Measurements from ENCODE around the gene FOSL1. TPM values are rescaled to one million over a fixed set of nuclear protein-coding genes. Genes with fewer than 3 reads are reported as not detected.
A peak's percentile ranks its signal among the peaks of the same experiment; 100 is the strongest.

The FOSL1 gene
- total RNA-seq, 1 experiment from 2014 or later, result 58.8 TPM

DNA sequence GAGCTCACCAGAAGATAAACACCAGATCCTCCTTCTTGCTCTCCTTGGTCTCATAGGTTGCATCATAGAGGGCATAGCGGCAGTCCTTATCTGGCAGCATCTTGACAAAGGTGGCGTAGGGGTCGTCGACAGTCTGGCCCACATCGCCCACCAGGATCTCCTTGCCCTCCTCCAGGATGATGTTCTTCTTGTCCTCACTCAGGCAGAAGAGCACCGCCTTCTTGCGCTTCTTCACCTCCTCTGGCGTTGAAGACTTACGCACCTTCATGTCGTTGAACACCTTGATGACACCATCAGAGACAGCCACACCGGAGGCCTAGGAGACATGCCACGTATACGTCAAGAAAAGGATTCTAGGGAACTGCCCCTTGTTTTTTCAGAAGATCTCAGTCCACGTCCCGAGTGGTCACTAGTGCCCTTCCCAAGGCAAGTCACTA is 44.2 kb downstream of the FOSL1 start:
- peak in 1 of 2 experiments; percentile 31 for DNase-seq
- Histone ChIP-seq H3K27me3 (ENCODE audit: insufficient read depth, low read depth) (no peaks in the 10 kb centered on the region), H3K79me2 (ENCODE audit: low read depth) (peaks cover 47% of the 10 kb centered on the region), H3K9me3 (ENCODE audit: insufficient read depth, low read depth) (no peaks in the 10 kb centered on the region), H3K4me2 (peak overlapping the region; percentile 91), H3K9me2 (ENCODE audit: insufficient read depth) (no peaks in the 10 kb centered on the region), H4K20me1 (ENCODE audit: insufficient read depth) (peaks cover 46% of the 10 kb centered on the region), H3K4me1 (replicated peaks; ENCODE audit: insufficient read depth) (peaks cover 13% of the 10 kb centered on the region), H3K4me3 (peak overlapping the region; percentile 96), H3K27ac (no peak overlapping the region), H3K36me3 (ENCODE audit: low read depth) (peaks cover 30% of the 10 kb centered on the region), H2AFZ (no peak overlapping the region), H3F3A (ENCODE audit: insufficient read depth, low read depth) (peaks cover 74% of the 10 kb centered on the region)
- POLR2A ChIA-PET (ENCODE audit: unreplicated experiment), result interaction anchor here (1.0 kb wide), 1 partner anchor 193 kb away, joined by 4 read pairs; the partner anchor contains the start of gene RELA
- TF ChIP-seq CTCF (conservative IDR thresholded peaks at IDR 0.05), result no peak
- TF ChIP-seq EZH2 (IDR thresholded peaks at IDR 0.05; ENCODE audit: low read depth), result no peak
- CTCF ChIA-PET, result no interaction called here
- intact Hi-C loops (cut with micrococcal nuclease; ENCODE audit: unreplicated experiment), result no loop called here
- TSS peak; percentile 31 for BruUV-seq (replicated peaks)

- no peak for TF ChIP-seq CTCF (conservative IDR thresholded peaks at IDR 0.05)
- Histone ChIP-seq H2AFZ (no peak overlapping the region), H4K20me1 (ENCODE audit: insufficient read depth) (peaks cover 46% of the 10 kb centered on the region), H3K4me2 (peak overlapping the region; percentile 91; the same call in 1 of the 2 replicates), H3K79me2 (ENCODE audit: low read depth) (peaks cover 46% of the 10 kb centered on the region), H3K27ac (no peak overlapping the region), H3K36me3 (ENCODE audit: low read depth) (peaks cover 30% of the 10 kb centered on the region), H3F3A (ENCODE audit: insufficient read depth, low read depth) (peaks cover 67% of the 10 kb centered on the region), H3K4me3 (no peak overlapping the region; the same call in 1 of the 2 replicates), H3K4me1 (replicated peaks; ENCODE audit: insufficient read depth) (peaks cover 13% of the 10 kb centered on the region), H3K27me3 (ENCODE audit: insufficient read depth, low read depth) (no peaks in the 10 kb centered on the region), H3K9me3 (ENCODE audit: insufficient read depth, low read depth) (no peaks in the 10 kb centered on the region), H3K9me2 (ENCODE audit: insufficient read depth) (no peaks in the 10 kb centered on the region)
- intact Hi-C loops (cut with micrococcal nuclease; ENCODE audit: unreplicated experiment), result no loop called here
- POLR2A ChIA-PET (ENCODE audit: unreplicated experiment), result interaction anchor here (0.6 kb wide), 1 partner anchor 143 kb away, joined by 3 read pairs; no protein-coding TSS in a partner anchor
- no peak for DNase-seq
- CTCF ChIA-PET, result no interaction called here
- no TSS peak for BruUV-seq (replicated peaks)
Observed at GRCh38 chr11:65854852-65855837, 45.0 kb downstream of the FOSL1 start.

- TF ChIP-seq CTCF (conservative IDR thresholded peaks at IDR 0.05), result no peak
- no peak for TF ChIP-seq EZH2 (IDR thresholded peaks at IDR 0.05; ENCODE audit: low read depth)
Observed at GRCh38 chr11:65854161-65854592, 46.0 kb downstream of the FOSL1 start.

More at GRCh38 chr11:65854161-65854592, 46.0 kb downstream of the FOSL1 start:
- H2AFZ ChIP-seq, result no peak overlapping the region
- H4K20me1 ChIP-seq (ENCODE audit: insufficient read depth), result peaks cover 46% of the 10 kb centered on the region
- BruUV-seq (replicated peaks), result no TSS peak
- H3F3A ChIP-seq (ENCODE audit: insufficient read depth, low read depth), result peaks cover 66% of the 10 kb centered on the region
- H3K27me3 ChIP-seq (ENCODE audit: insufficient read depth, low read depth), result no peaks in the 10 kb centered on the region
- no peak overlapping the region for H3K27ac ChIP-seq
- peaks cover 46% of the 10 kb centered on the region for H3K79me2 ChIP-seq (ENCODE audit: low read depth)
- no peaks in the 10 kb centered on the region for H3K9me2 ChIP-seq (ENCODE audit: insufficient read depth)
- H3K9me3 ChIP-seq (ENCODE audit: insufficient read depth, low read depth), result no peaks in the 10 kb centered on the region
- intact Hi-C loops (cut with micrococcal nuclease; ENCODE audit: unreplicated experiment), result no loop called here
- DNase-seq, result no peak
- POLR2A ChIA-PET (ENCODE audit: unreplicated experiment), result no interaction called here
- H3K4me3 ChIP-seq, result no peak overlapping the region
- H3K36me3 ChIP-seq (ENCODE audit: low read depth), result peaks cover 30% of the 10 kb centered on the region
- no peak overlapping the region for H3K4me2 ChIP-seq
- CTCF ChIA-PET, result no interaction called here
- H3K4me1 ChIP-seq (replicated peaks; ENCODE audit: insufficient read depth), result peaks cover 8% of the 10 kb centered on the region
